MCF 10A (cell line): ENCODE results near the gene NEURL1. TPM values are rescaled to one million over a fixed set of nuclear protein-coding genes. Genes with fewer than 3 reads are reported as not detected.

Experiments used
- BruUV-seq: library from RNA; stranded (reverse); fragments of 400-500 nt; replicated peaks from 2 replicates; lab custom pipeline; 2021; lab: Mats Ljungman, UMichigan
- CTCF ChIA-PET: fragments of 300-600 bp; sonication (Branson Sonifier 250); formaldehyde crosslinking; extraction: SDS; loops from one replicate; lab custom pipeline; 2021; ENCODE audit warnings: antibody characterized with exemption, inconsistent platforms; lab: Yijun Ruan, JAX
- POLR2A ChIA-PET: fragments of 300-600, 350-650 bp; sonication (Branson Sonifier 250); formaldehyde crosslinking; extraction: SDS; loops from one replicate; lab custom pipeline; 2020; ENCODE audit warnings: antibody characterized with exemption, inconsistent platforms; lab: Yijun Ruan, JAX
- DNase-seq: peaks from one replicate; pipeline ENCODE4 v3.0.0-alpha.2; 2018; ENCODE audit not compliant: unreplicated experiment
- H3K27ac Mint-ChIP-seq: one replicate; pipeline ENCODE4 v1.8.0; 2022; ENCODE audit warnings: mild to moderate bottlenecking, low read depth, mixed read lengths; ENCODE audit not compliant: unreplicated experiment
- H3K27me3 Mint-ChIP-seq: one replicate; pipeline ENCODE4 v1.8.0; 2022; ENCODE audit warnings: mixed read lengths; ENCODE audit not compliant: insufficient read depth, unreplicated experiment
- H3K36me3 Mint-ChIP-seq: one replicate; pipeline ENCODE4 v1.8.0; 2022; ENCODE audit warnings: mild to moderate bottlenecking, moderate library complexity, mixed read lengths; ENCODE audit not compliant: insufficient read depth, unreplicated experiment
- H3K4me1 Mint-ChIP-seq: one replicate; pipeline ENCODE4 v1.8.0; 2022; ENCODE audit warnings: mixed read lengths; ENCODE audit not compliant: insufficient read depth, unreplicated experiment
- H3K4me3 Mint-ChIP-seq: one replicate; pipeline ENCODE4 v1.8.0; 2022; ENCODE audit warnings: mild to moderate bottlenecking, moderate library complexity, mixed read lengths; ENCODE audit not compliant: unreplicated experiment
- H3K9me3 Mint-ChIP-seq: one replicate; pipeline ENCODE4 v1.8.0; 2022; ENCODE audit warnings: mixed read lengths; ENCODE audit not compliant: unreplicated experiment
- CTCF ChIP-seq: fragments of 200-600 bp; IDR thresholded peaks from one replicate; pipeline ENCODE4 v1.8.0; 2022; ENCODE audit warnings: antibody characterized with exemption, mild to moderate bottlenecking; ENCODE audit not compliant: unreplicated experiment
- intact Hi-C: fragments of 100-400 bp; cut with micrococcal nuclease; formaldehyde crosslinking; loops from 2 replicates; pipeline ENCODE4 v1.14.1; 2022
- total RNA-seq: library from RNA; stranded (reverse); gene quantifications from 2 replicates; pipeline ENCODE4 v1.2.3, GENCODE V29; 2022

Gene NEURL1
- total RNA-seq, 1 experiment from 2014 or later = not detected

GRCh38 chr10:103493916-103494877 lies 692 bp downstream of the NEURL1 start:
- TF ChIP-seq CTCF = no peak
- no TSS peak for BruUV-seq
- no peak overlapping the region for H3K27ac Mint-ChIP-seq
- H3K4me1 Mint-ChIP-seq = peaks cover 25% of the 10 kb centered on the region
- H3K27me3 Mint-ChIP-seq = peaks cover 40% of the 10 kb centered on the region
- H3K36me3 Mint-ChIP-seq = no peaks in the 10 kb centered on the region
- peak overlapping the region; percentile 64 for H3K4me3 Mint-ChIP-seq
- ChIA-PET CTCF (interaction anchor here (0.6 to 1.1 kb wide), 2 partner anchors 70 to 192 kb away, joined by 3 read pairs; no protein-coding TSS in a partner anchor), POLR2A (interaction anchor here (0.6 to 1.5 kb wide), 2 partner anchors 98 to 852 kb away, joined by 3 to 4 read pairs; partner anchors contain the start of genes ATP5MK and PDCD11)
- DNase-seq = no peak
- no peaks in the 10 kb centered on the region for H3K9me3 Mint-ChIP-seq
- intact Hi-C loops = no loop called here

- no peaks in the 10 kb centered on the region for H3K36me3 Mint-ChIP-seq
- TF ChIP-seq CTCF = no peak
- no peaks in the 10 kb centered on the region for H3K9me3 Mint-ChIP-seq
- no peak overlapping the region for H3K27ac Mint-ChIP-seq
- intact Hi-C loops = no loop called here
- POLR2A ChIA-PET = no interaction called here
- peaks cover 23% of the 10 kb centered on the region for H3K4me1 Mint-ChIP-seq
- peak overlapping the region; percentile 42 for H3K4me3 Mint-ChIP-seq
- DNase-seq = no peak
- H3K27me3 Mint-ChIP-seq = peaks cover 51% of the 10 kb centered on the region
- BruUV-seq = no TSS peak
- CTCF ChIA-PET = interaction anchor here (0.5 to 0.6 kb wide), 2 partner anchors 54 to 337 kb away, joined by 3 to 4 read pairs; no protein-coding TSS in a partner anchor
Observed at GRCh38 chr10:103495321-103495720, 1.8 kb downstream of the NEURL1 start.

- Mint-ChIP-seq H3K27me3 (peaks cover 56% of the 10 kb centered on the region), H3K9me3 (no peaks in the 10 kb centered on the region), H3K36me3 (no peaks in the 10 kb centered on the region), H3K4me1 (peaks cover 7% of the 10 kb centered on the region), H3K4me3 (no peak overlapping the region), H3K27ac (no peak overlapping the region)
- no TSS peak for BruUV-seq
- intact Hi-C loops = no loop called here
- no peak for DNase-seq
- ChIA-PET POLR2A (no interaction called here), CTCF (interaction anchor here (0.7 kb wide), 1 partner anchor 7 kb away, joined by 3 read pairs; no protein-coding TSS in a partner anchor)
- no peak for TF ChIP-seq CTCF
Observed at GRCh38 chr10:103497161-103497915, 3.8 kb downstream of the NEURL1 start.
